GM23338 (cell line): ENCODE results near the gene CD48. TPM values are rescaled to one million over a fixed set of nuclear protein-coding genes. Genes with fewer than 3 reads are reported as not detected.

Source experiments
- CREB1 ChIP-seq: fragments of 250-450 bp; sonication (Bioruptor Pico); IDR thresholded peaks from 2 replicates; pipeline ENCODE4 v1.5.0; 2020; ENCODE audit warnings: low read depth, mild to moderate bottlenecking, moderate library complexity
- ETS1 ChIP-seq: IDR thresholded peaks from 2 replicates; pipeline ENCODE4 v1.6.1; 2016; ENCODE audit warnings: antibody characterized with exemption
- EZH2 ChIP-seq: fragments of 200-600 bp; sonication (generic); IDR thresholded peaks from one replicate; pipeline ENCODE4 v1.8.0; 2017; ENCODE audit warnings: antibody characterized with exemption, mild to moderate bottlenecking, low read depth; ENCODE audit not compliant: unreplicated experiment
- POLR2AphosphoS5 ChIP-seq: IDR thresholded peaks from 2 replicates; pipeline ENCODE4 v1.6.1; 2016; ENCODE audit warnings: antibody characterized with exemption, low read depth
- STAT1 ChIP-seq: IDR thresholded peaks from one replicate; pipeline ENCODE4 v1.6.1; 2016; ENCODE audit warnings: antibody characterized with exemption; ENCODE audit not compliant: unreplicated experiment
- ZNF331 ChIP-seq: fragments of 250-450 bp; sonication (Bioruptor Pico); IDR thresholded peaks from 2 replicates; pipeline ENCODE4 v1.5.0; 2020; ENCODE audit warnings: low read depth, mild to moderate bottlenecking, moderate library complexity
- ZNF462 ChIP-seq: fragments of 250-450 bp; sonication (Bioruptor Pico); IDR thresholded peaks from 2 replicates; pipeline ENCODE4 v1.5.0; 2020; ENCODE audit warnings: mild to moderate bottlenecking, moderate library complexity
- polyA plus RNA-seq: library from polyadenylated mRNA; unstranded; fragments of >200 nt; fragmentation: Nextera tagmentation; extraction: Ambion mirVana; gene quantifications from 2 replicates; pipeline ENCODE4 v1.2.1, GENCODE V29; 2016
- total RNA-seq: library from RNA; depleted of rRNA; stranded (reverse); fragments of >200 nt; shearing (Covaris generic); gene quantifications from 2 replicates; pipeline ENCODE4 v1.2.3, GENCODE V29; 2014
- TF ChIP-seq, protein P1 (sequence below): IDR thresholded peaks from one replicate; pipeline ENCODE4 v1.6.1; 2018; ENCODE audit warnings: antibody characterized with exemption; ENCODE audit not compliant: unreplicated experiment

Gene CD48
- total and polyA plus RNA-seq, 2 experiments from 2014 or later = 0.34 to 0.45 TPM

GRCh38 chr1:160747717-160748116 lies 36.1 kb upstream of the CD48 start (continued):
- TF ChIP-seq ZNF462 (no peak), STAT1 (no peak), CREB1 (CRISPR knock-in tag) (no peak), ZNF331 (CRISPR knock-in tag) (no peak), POLR2AphosphoS5 (no peak), EZH2 (no peak), ETS1 (no peak)
- TF ChIP-seq, protein P1, sequence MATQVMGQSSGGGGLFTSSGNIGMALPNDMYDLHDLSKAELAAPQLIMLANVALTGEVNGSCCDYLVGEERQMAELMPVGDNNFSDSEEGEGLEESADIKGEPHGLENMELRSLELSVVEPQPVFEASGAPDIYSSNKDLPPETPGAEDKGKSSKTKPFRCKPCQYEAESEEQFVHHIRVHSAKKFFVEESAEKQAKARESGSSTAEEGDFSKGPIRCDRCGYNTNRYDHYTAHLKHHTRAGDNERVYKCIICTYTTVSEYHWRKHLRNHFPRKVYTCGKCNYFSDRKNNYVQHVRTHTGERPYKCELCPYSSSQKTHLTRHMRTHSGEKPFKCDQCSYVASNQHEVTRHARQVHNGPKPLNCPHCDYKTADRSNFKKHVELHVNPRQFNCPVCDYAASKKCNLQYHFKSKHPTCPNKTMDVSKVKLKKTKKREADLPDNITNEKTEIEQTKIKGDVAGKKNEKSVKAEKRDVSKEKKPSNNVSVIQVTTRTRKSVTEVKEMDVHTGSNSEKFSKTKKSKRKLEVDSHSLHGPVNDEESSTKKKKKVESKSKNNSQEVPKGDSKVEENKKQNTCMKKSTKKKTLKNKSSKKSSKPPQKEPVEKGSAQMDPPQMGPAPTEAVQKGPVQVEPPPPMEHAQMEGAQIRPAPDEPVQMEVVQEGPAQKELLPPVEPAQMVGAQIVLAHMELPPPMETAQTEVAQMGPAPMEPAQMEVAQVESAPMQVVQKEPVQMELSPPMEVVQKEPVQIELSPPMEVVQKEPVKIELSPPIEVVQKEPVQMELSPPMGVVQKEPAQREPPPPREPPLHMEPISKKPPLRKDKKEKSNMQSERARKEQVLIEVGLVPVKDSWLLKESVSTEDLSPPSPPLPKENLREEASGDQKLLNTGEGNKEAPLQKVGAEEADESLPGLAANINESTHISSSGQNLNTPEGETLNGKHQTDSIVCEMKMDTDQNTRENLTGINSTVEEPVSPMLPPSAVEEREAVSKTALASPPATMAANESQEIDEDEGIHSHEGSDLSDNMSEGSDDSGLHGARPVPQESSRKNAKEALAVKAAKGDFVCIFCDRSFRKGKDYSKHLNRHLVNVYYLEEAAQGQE = no peak
